ENCODE data around the gene PSTK.

PSTK gene

DNA sequence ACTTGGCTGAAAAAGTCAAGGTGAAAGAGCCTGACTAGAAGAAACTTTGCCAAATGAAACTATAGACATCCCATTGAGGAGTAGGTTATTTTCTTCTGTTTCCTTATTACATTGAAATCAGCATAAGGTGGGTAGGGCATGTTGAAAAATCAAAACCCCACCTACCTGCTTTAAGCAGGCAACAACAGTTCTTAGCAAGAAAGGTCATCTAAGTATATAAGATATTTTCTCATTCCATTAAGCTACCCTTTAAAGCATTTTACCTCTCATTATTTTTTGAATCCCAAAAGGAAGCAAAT is 59.4 kb downstream of the PSTK start:
- no peak for DNase-seq (ENCODE audit: low read depth in 2 of 2)
- H3K4me3 ChIP-seq (replicated peaks in 1 of 2; ENCODE audit: low read depth in 2 of 2, low read length in 2 of 2) = no peak overlapping the region
- TF ChIP-seq, protein P1, sequence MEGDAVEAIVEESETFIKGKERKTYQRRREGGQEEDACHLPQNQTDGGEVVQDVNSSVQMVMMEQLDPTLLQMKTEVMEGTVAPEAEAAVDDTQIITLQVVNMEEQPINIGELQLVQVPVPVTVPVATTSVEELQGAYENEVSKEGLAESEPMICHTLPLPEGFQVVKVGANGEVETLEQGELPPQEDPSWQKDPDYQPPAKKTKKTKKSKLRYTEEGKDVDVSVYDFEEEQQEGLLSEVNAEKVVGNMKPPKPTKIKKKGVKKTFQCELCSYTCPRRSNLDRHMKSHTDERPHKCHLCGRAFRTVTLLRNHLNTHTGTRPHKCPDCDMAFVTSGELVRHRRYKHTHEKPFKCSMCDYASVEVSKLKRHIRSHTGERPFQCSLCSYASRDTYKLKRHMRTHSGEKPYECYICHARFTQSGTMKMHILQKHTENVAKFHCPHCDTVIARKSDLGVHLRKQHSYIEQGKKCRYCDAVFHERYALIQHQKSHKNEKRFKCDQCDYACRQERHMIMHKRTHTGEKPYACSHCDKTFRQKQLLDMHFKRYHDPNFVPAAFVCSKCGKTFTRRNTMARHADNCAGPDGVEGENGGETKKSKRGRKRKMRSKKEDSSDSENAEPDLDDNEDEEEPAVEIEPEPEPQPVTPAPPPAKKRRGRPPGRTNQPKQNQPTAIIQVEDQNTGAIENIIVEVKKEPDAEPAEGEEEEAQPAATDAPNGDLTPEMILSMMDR (IDR thresholded peaks at IDR 0.05; ENCODE audit: low read depth, low read length) = no peak

Data from cardiac fibroblast (primary cell).